Hematopoietic multipotent progenitor cell treated with erythropoietin and hydrocortisone succinate and interleukin-3 and kit ligand, for 6 days (in vitro differentiated cells): Measurements from ENCODE around the gene UMAD1.
"Not testable (repeated sequence)": the region's sequence is repeated elsewhere in the genome, so short reads cannot be mapped to it uniquely, and the experiment has no call there.

Experiments
- DNase-seq: peaks from one replicate; pipeline ENCODE4 v3.0.0-alpha.2; 2015

Gene UMAD1

GRCh38 chr7:7808156-7808555, 167.6 kb downstream of the UMAD1 start:
- peak; percentile 14 for DNase-seq

GRCh38 chr7:7808626-7809025, 168.1 kb downstream of the UMAD1 start:
- no peak for DNase-seq

- no peak for DNase-seq
Measured at GRCh38 chr7:7810380-7810779, 169.8 kb downstream of the UMAD1 start.

- DNase-seq: no peak
Measured at GRCh38 chr7:7810826-7811225, 170.3 kb downstream of the UMAD1 start.

- no peak for DNase-seq
Measured at GRCh38 chr7:7812112-7812511, 171.6 kb downstream of the UMAD1 start.

GRCh38 chr7:7815395-7815794, 174.8 kb downstream of the UMAD1 start:
- DNase-seq: no peak

- peak; percentile 15 for DNase-seq
Measured at GRCh38 chr7:7816084-7816483, 175.5 kb downstream of the UMAD1 start.

GRCh38 chr7:7816816-7817536, 176.4 kb downstream of the UMAD1 start:
- DNase-seq: no peak

- no peak for DNase-seq
Measured at GRCh38 chr7:7817748-7818147, 177.2 kb downstream of the UMAD1 start.

GRCh38 chr7:7818179-7818578, 177.6 kb downstream of the UMAD1 start:
- not testable (repeated sequence) for DNase-seq

GRCh38 chr7:7819442-7820247, 179.1 kb downstream of the UMAD1 start:
- DNase-seq: no peak

- DNase-seq: no peak
Measured at GRCh38 chr7:7820409-7820808, 179.9 kb downstream of the UMAD1 start.

- no peak for DNase-seq
Measured at GRCh38 chr7:7820939-7821338, 180.4 kb downstream of the UMAD1 start.

- DNase-seq: no peak
Measured at GRCh38 chr7:7821517-7821916, 181.0 kb downstream of the UMAD1 start.

GRCh38 chr7:7825294-7825693, 184.7 kb downstream of the UMAD1 start:
- DNase-seq: not testable (repeated sequence)

GRCh38 chr7:7829667-7830066, 189.1 kb downstream of the UMAD1 start:
- DNase-seq: no peak

- no peak for DNase-seq
Measured at GRCh38 chr7:7830122-7830878, 189.7 kb downstream of the UMAD1 start.

GRCh38 chr7:7832518-7832917, 192.0 kb downstream of the UMAD1 start:
- DNase-seq: no peak

- no peak for DNase-seq
Measured at GRCh38 chr7:7834761-7835160, 194.2 kb downstream of the UMAD1 start.

- no peak for DNase-seq
Measured at GRCh38 chr7:7841027-7841426, 200.5 kb downstream of the UMAD1 start.

- no peak for DNase-seq
Measured at GRCh38 chr7:7843240-7843639, 202.7 kb downstream of the UMAD1 start.

GRCh38 chr7:7843972-7844371, 203.4 kb downstream of the UMAD1 start:
- DNase-seq: no peak

GRCh38 chr7:7848246-7848645, 207.7 kb downstream of the UMAD1 start:
- DNase-seq: no peak

GRCh38 chr7:7848892-7849291, 208.3 kb downstream of the UMAD1 start:
- DNase-seq: no peak
